Smooth muscle cell (in vitro differentiated cells): ENCODE data around the gene TOPBP1. TPM values are rescaled to one million over a fixed set of nuclear protein-coding genes. Genes with fewer than 3 reads are reported as not detected.

ENCODE experiments used
- DNase-seq: peaks from one replicate; lab custom pipeline; 2025; ENCODE audit not compliant: unreplicated experiment; lab: John Stamatoyannopoulos, UW
- H2AFZ ChIP-seq: fragments of 200-600 bp; sonication (generic); 2 replicates; pipeline ENCODE4 v1.6.0; 2016; ENCODE audit warnings: antibody characterized with exemption, low read depth, mild to moderate bottlenecking
- H3F3A ChIP-seq: fragments of 200-600 bp; sonication (generic); 2 replicates; pipeline ENCODE4 v1.6.0; 2017; ENCODE audit warnings: antibody characterized with exemption, low read depth
- H3K27ac ChIP-seq: fragments of 200-600 bp; sonication (generic); 2 replicates; pipeline ENCODE4 v1.5.1; 2016; ENCODE audit warnings: low read depth, mild to moderate bottlenecking
- H3K27me3 ChIP-seq: fragments of 200-600 bp; sonication (generic); 2 replicates; pipeline ENCODE4 v1.6.1; 2016; ENCODE audit warnings: low read depth, mild to moderate bottlenecking
- H3K36me3 ChIP-seq: fragments of 200-600 bp; sonication (generic); 2 replicates; pipeline ENCODE4 v1.5.1; 2016; ENCODE audit warnings: low read depth
- H3K4me1 ChIP-seq: fragments of 200-600 bp; sonication (generic); 2 replicates; pipeline ENCODE4 v1.5.1; 2016; ENCODE audit warnings: low read depth
- H3K4me2 ChIP-seq: fragments of 200-600 bp; sonication (generic); 2 replicates; pipeline ENCODE4 v1.6.0; 2016; ENCODE audit warnings: mild to moderate bottlenecking
- H3K4me3 ChIP-seq: fragments of 200-600 bp; sonication (generic); 2 replicates; pipeline ENCODE4 v1.5.1; 2016; ENCODE audit warnings: mild to moderate bottlenecking
- H3K79me2 ChIP-seq: fragments of 200-600 bp; sonication (generic); 2 replicates; pipeline ENCODE4 v1.6.0; 2016; ENCODE audit warnings: low read depth, mild to moderate bottlenecking
- H3K9ac ChIP-seq: fragments of 200-600 bp; sonication (generic); 2 replicates; pipeline ENCODE4 v1.6.0; 2016; ENCODE audit warnings: low read depth
- H3K9me3 ChIP-seq: fragments of 200-600 bp; sonication (generic); replicated peaks from 2 replicates; pipeline ENCODE4 v1.5.1; 2016; ENCODE audit warnings: low read depth
- H4K20me1 ChIP-seq: fragments of 200-600 bp; sonication (generic); 2 replicates; pipeline ENCODE4 v1.6.0; 2016; ENCODE audit warnings: low read depth
- CTCF ChIP-seq: fragments of 200-600 bp; sonication (generic); IDR thresholded peaks from 2 replicates; pipeline ENCODE4 v1.5.1; 2017; ENCODE audit warnings: borderline replicate concordance, mild to moderate bottlenecking, antibody characterized with exemption; ENCODE audit not compliant: insufficient read depth, poor library complexity, severe bottlenecking
- WGBS: methylation state at CpG from one replicate; pipeline ENCODE4 v1.1.7; 2016; ENCODE audit warnings: low lambda C conversion rate; 5-methylcytosine and 5-hydroxymethylcytosine counted together
- polyA plus RNA-seq: library from polyadenylated mRNA; unstranded; fragments of >200 nt; fragmentation: Nextera tagmentation; extraction: Ambion mirVana; gene quantifications from 2 replicates; pipeline ENCODE4 v1.2.1, GENCODE V29; 2016
- total RNA-seq: library from RNA; depleted of rRNA; stranded (reverse); fragments of >200 nt; gene quantifications from 2 replicates; pipeline ENCODE4 v1.2.3, GENCODE V29; 2014

TOPBP1 gene
- total and polyA plus RNA-seq, 2 experiments from 2014 or later = 8.3 to 27.5 TPM

GRCh38 chr3:133593243-133593642 lies 68.5 kb downstream of the TOPBP1 start:
- H3K4me2 ChIP-seq = no peak overlapping the region
- no peak overlapping the region for H3K27ac ChIP-seq
- H3K9ac ChIP-seq = no peak overlapping the region
- no peaks in the 10 kb centered on the region for H3K9me3 ChIP-seq
- no peak for DNase-seq
- H3K79me2 ChIP-seq = no peaks in the 10 kb centered on the region
- no peak for TF ChIP-seq CTCF
- H2AFZ ChIP-seq = no peak overlapping the region
- WGBS = 93% methylated on average over 2 of the region's 2 CpGs
- no peaks in the 10 kb centered on the region for H3K27me3 ChIP-seq
- H3K36me3 ChIP-seq = peaks cover 12% of the 10 kb centered on the region
- no peaks in the 10 kb centered on the region for H3K4me1 ChIP-seq
- H3K4me3 ChIP-seq = no peak overlapping the region
- H3F3A ChIP-seq = peaks cover 19% of the 10 kb centered on the region
- H4K20me1 ChIP-seq = peaks cover 28% of the 10 kb centered on the region

- Histone ChIP-seq H3K4me2 (no peak overlapping the region), H4K20me1 (peaks cover 32% of the 10 kb centered on the region), H2AFZ (no peak overlapping the region), H3K4me1 (no peaks in the 10 kb centered on the region), H3K27me3 (no peaks in the 10 kb centered on the region), H3K79me2 (no peaks in the 10 kb centered on the region), H3K36me3 (peaks cover 16% of the 10 kb centered on the region), H3K4me3 (no peak overlapping the region), H3K27ac (no peak overlapping the region), H3F3A (peaks cover 19% of the 10 kb centered on the region), H3K9ac (no peak overlapping the region), H3K9me3 (no peaks in the 10 kb centered on the region)
- 96% methylated on average over 5 of the region's 5 CpGs for WGBS
- DNase-seq = no peak
- no peak for TF ChIP-seq CTCF
Measured at GRCh38 chr3:133592843-133593242, 68.9 kb downstream of the TOPBP1 start.

- Histone ChIP-seq H3K4me1 (no peaks in the 10 kb centered on the region), H3K9me3 (no peaks in the 10 kb centered on the region), H2AFZ (no peak overlapping the region), H3K4me3 (no peak overlapping the region), H3K27me3 (no peaks in the 10 kb centered on the region), H3K36me3 (peaks cover 31% of the 10 kb centered on the region), H4K20me1 (peaks cover 47% of the 10 kb centered on the region), H3K27ac (peak overlapping the region; percentile 34), H3K9ac (no peak overlapping the region), H3F3A (peaks cover 19% of the 10 kb centered on the region), H3K4me2 (no peak overlapping the region), H3K79me2 (no peaks in the 10 kb centered on the region)
- 76% methylated on average over 3 of the region's 3 CpGs for WGBS
- no peak for DNase-seq
- no peak for TF ChIP-seq CTCF
Measured at GRCh38 chr3:133591271-133591742, 70.4 kb downstream of the TOPBP1 start.

- Histone ChIP-seq H3K27me3 (no peaks in the 10 kb centered on the region), H3K9ac (no peak overlapping the region), H3K4me2 (no peak overlapping the region), H4K20me1 (peaks cover 65% of the 10 kb centered on the region), H3K27ac (no peak overlapping the region), H3K36me3 (peaks cover 44% of the 10 kb centered on the region), H3K9me3 (no peaks in the 10 kb centered on the region), H3K4me3 (no peak overlapping the region), H3F3A (peaks cover 28% of the 10 kb centered on the region), H2AFZ (no peak overlapping the region), H3K4me1 (no peaks in the 10 kb centered on the region), H3K79me2 (peaks cover under 1% of the 10 kb centered on the region)
- WGBS = 91% methylated on average over 8 of the region's 8 CpGs
- TF ChIP-seq CTCF = no peak
- DNase-seq = no peak
Measured at GRCh38 chr3:133589503-133589902, 72.2 kb downstream of the TOPBP1 start.
